Karpas-422 (cell line): ENCODE results near the gene DENND4C. TPM values are rescaled to one million over a fixed set of nuclear protein-coding genes. Genes with fewer than 3 reads are reported as not detected.

ENCODE experiments used
- DNase-seq: peaks from one replicate; pipeline ENCODE4 v3.0.0-alpha.2; 2015
- H2AFZ ChIP-seq: fragments of 200-600 bp; sonication (generic); 2 replicates; pipeline ENCODE4 v1.6.1; 2014; ENCODE audit warnings: antibody characterized with exemption, low read length, mixed read lengths
- H3K27ac ChIP-seq: fragments of 200-600 bp; sonication (generic); 2 replicates; pipeline ENCODE4 v1.5.1; 2014; ENCODE audit warnings: mild to moderate bottlenecking, low read length, moderate library complexity
- H3K27me3 ChIP-seq: fragments of 200-600 bp; sonication (generic); 2 replicates; pipeline ENCODE4 v1.6.1; 2014; ENCODE audit warnings: low read length, mixed read lengths
- H3K36me3 ChIP-seq: fragments of 200-600 bp; sonication (generic); 2 replicates; pipeline ENCODE4 v1.6.1; 2014; ENCODE audit warnings: low read length, mixed read lengths; ENCODE audit not compliant: insufficient read depth
- H3K4me1 ChIP-seq: fragments of 200-600 bp; sonication (generic); 2 replicates; pipeline ENCODE4 v1.6.1; 2014; ENCODE audit warnings: mild to moderate bottlenecking, low read length, mixed read lengths
- H3K4me2 ChIP-seq: fragments of 200-600 bp; sonication (generic); 2 replicates; pipeline ENCODE4 v1.6.1; 2014; ENCODE audit warnings: low read length, low read depth, mild to moderate bottlenecking; ENCODE audit not compliant: poor library complexity, severe bottlenecking
- H3K4me3 ChIP-seq: fragments of 200-600 bp; sonication (generic); 2 replicates; pipeline ENCODE4 v1.5.1; 2014; ENCODE audit warnings: mild to moderate bottlenecking, antibody characterized with exemption, low read length, mixed read lengths
- H3K79me2 ChIP-seq: fragments of 200-600 bp; sonication (generic); 2 replicates; pipeline ENCODE4 v1.6.1; 2014; ENCODE audit warnings: mild to moderate bottlenecking, low read length, mixed read lengths
- H3K9ac ChIP-seq: fragments of 200-600 bp; sonication (generic); 2 replicates; pipeline ENCODE4 v1.6.0; 2014; ENCODE audit warnings: low read length
- H3K9me2 ChIP-seq: fragments of 200-600 bp; sonication (generic), shearing (Covaris generic); replicated peaks from 2 replicates; pipeline ENCODE4 v1.6.0; 2014; ENCODE audit warnings: mild to moderate bottlenecking, low read length, moderate library complexity; ENCODE audit not compliant: insufficient read depth
- H3K9me3 ChIP-seq: fragments of 300-700, 200-600 bp; sonication (generic); 2 replicates; pipeline ENCODE4 v1.6.1; 2014; ENCODE audit warnings: low read length, mixed read lengths
- H4K20me1 ChIP-seq: fragments of 200-600 bp; sonication (generic); 2 replicates; pipeline ENCODE4 v1.6.1; 2014; ENCODE audit warnings: mild to moderate bottlenecking, antibody characterized with exemption, low read length, low read depth; ENCODE audit not compliant: insufficient read depth
- total RNA-seq: library from RNA; depleted of rRNA; stranded (reverse); fragments of >200 nt; shearing (Covaris generic); gene quantifications from 2 replicates; pipeline ENCODE4 v1.2.3, GENCODE V29; 2014; ENCODE audit warnings: low replicate concordance

DENND4C gene
- total RNA-seq, 1 experiment from 2014 or later = 42.8 TPM

DNA sequence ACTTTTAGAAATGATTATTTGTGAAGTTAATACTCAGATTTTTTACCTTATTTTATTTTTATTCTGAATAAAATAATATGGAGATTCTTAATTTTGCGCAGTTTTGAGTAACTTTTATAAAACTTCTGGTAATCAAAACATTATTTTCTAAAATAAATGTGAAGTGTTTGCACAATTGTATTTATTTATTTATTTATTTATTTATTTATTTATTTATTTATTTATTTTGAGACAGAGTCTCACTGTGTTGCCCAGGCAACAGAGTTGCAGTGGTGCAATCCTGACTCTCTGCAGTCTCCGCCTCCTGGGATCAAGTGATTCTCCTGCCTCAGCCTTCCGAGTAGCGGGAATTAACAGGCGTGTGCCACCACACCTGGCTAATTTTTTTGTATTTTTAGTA, 76.1 kb downstream of the DENND4C start:
- no peak for DNase-seq
- H3K79me2 ChIP-seq = peaks cover 17% of the 10 kb centered on the region; the same call in 1 of the 2 replicates
- H3K27ac ChIP-seq = no peak overlapping the region
- H3K4me1 ChIP-seq = no peaks in the 10 kb centered on the region
- no peaks in the 10 kb centered on the region for H3K9me2 ChIP-seq
- H3K9me3 ChIP-seq = no peaks in the 10 kb centered on the region
- no peaks in the 10 kb centered on the region; the same call in 1 of the 2 replicates for H3K36me3 ChIP-seq
- H3K4me3 ChIP-seq = no peak overlapping the region
- H3K27me3 ChIP-seq = no peaks in the 10 kb centered on the region
- H2AFZ ChIP-seq = no peak overlapping the region
- H4K20me1 ChIP-seq = no peaks in the 10 kb centered on the region
- H3K4me2 ChIP-seq = no peak overlapping the region
- H3K9ac ChIP-seq = no peak overlapping the region

DNA sequence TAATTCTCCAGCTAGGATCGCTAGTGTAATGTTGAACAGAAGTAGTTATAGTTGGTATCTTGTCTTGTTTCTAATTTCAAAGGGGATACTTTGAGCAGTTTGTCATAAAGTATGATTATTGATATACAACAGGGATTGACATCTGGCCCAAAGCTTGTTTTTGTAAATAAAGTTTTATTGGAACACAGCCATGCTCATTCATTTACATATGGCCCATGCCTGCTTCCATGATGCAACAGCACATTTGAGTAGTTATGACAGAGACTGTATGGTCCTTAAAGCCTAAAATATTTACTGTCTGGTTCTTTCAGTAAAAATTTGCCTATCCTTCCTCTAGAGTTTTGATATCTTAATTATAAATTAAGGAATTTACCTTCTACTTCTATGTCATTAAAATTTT, 79.8 kb downstream of the DENND4C start:
- Histone ChIP-seq H3K9me3 (no peaks in the 10 kb centered on the region), H3K36me3 (no peaks in the 10 kb centered on the region), H3K27me3 (no peaks in the 10 kb centered on the region), H3K4me1 (no peaks in the 10 kb centered on the region), H3K79me2 (peaks cover 19% of the 10 kb centered on the region; the same call in 1 of the 2 replicates), H2AFZ (no peak overlapping the region), H4K20me1 (no peaks in the 10 kb centered on the region), H3K9ac (no peak overlapping the region), H3K4me3 (no peak overlapping the region), H3K27ac (no peak overlapping the region), H3K9me2 (no peaks in the 10 kb centered on the region), H3K4me2 (no peak overlapping the region)
- DNase-seq = no peak

- no peak overlapping the region for H3K9ac ChIP-seq
- H3K9me2 ChIP-seq = no peaks in the 10 kb centered on the region
- no peaks in the 10 kb centered on the region for H4K20me1 ChIP-seq
- H3K27ac ChIP-seq = no peak overlapping the region
- no peaks in the 10 kb centered on the region for H3K27me3 ChIP-seq
- H3K36me3 ChIP-seq = peaks cover 4% of the 10 kb centered on the region; the same call in 1 of the 2 replicates
- H3K4me2 ChIP-seq = no peak overlapping the region
- peaks cover 13% of the 10 kb centered on the region; the same call in 1 of the 2 replicates for H3K79me2 ChIP-seq
- no peaks in the 10 kb centered on the region for H3K4me1 ChIP-seq
- H3K4me3 ChIP-seq = no peak overlapping the region
- no peak for DNase-seq
- H2AFZ ChIP-seq = no peak overlapping the region
- no peaks in the 10 kb centered on the region for H3K9me3 ChIP-seq
Observed at GRCh38 chr9:19313573-19313972, 83.1 kb downstream of the DENND4C start.

DNA sequence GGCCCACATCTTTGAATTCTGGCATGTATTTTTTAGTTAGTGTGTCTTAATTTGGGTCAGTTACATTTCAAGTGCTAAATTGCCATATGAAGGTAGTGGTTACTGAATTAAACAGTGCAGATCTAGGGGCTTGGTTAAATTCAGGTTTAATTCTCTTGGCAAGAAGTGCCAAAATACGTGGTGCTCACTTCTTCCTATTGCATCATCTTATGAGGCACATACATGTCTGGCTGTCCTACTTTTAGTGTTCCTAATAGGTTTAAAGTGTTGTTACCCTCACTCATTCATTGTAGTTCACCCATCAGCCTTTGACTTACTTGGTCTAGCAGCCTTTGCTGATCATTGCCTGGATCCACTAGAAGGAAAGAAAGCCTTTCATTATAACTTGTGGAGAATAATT, 90.0 kb downstream of the DENND4C start:
- no peaks in the 10 kb centered on the region for H3K79me2 ChIP-seq
- H3K36me3 ChIP-seq = peaks cover 4% of the 10 kb centered on the region; the same call in 1 of the 2 replicates
- no peaks in the 10 kb centered on the region for H3K27me3 ChIP-seq
- H4K20me1 ChIP-seq = no peaks in the 10 kb centered on the region
- H3K4me2 ChIP-seq = no peak overlapping the region
- H3K9me2 ChIP-seq = no peaks in the 10 kb centered on the region
- no peaks in the 10 kb centered on the region for H3K9me3 ChIP-seq
- H3K4me3 ChIP-seq = no peak overlapping the region
- no peak overlapping the region for H3K9ac ChIP-seq
- no peak overlapping the region for H2AFZ ChIP-seq
- H3K4me1 ChIP-seq = no peaks in the 10 kb centered on the region
- no peak for DNase-seq
- no peak overlapping the region for H3K27ac ChIP-seq

- Histone ChIP-seq H3K36me3 (peaks cover 13% of the 10 kb centered on the region), H3K4me2 (no peak overlapping the region), H3K9me2 (no peaks in the 10 kb centered on the region), H3K4me1 (no peaks in the 10 kb centered on the region), H2AFZ (no peak overlapping the region), H3K27me3 (no peaks in the 10 kb centered on the region), H3K4me3 (no peak overlapping the region), H3K27ac (no peak overlapping the region), H4K20me1 (no peaks in the 10 kb centered on the region), H3K9me3 (no peaks in the 10 kb centered on the region), H3K9ac (no peak overlapping the region), H3K79me2 (0 out of 2 replicates have a peak, but pooled peaks cover 2% of the 10 kb centered on the region)
- no peak for DNase-seq
Observed at GRCh38 chr9:19331877-19332276, 101.4 kb downstream of the DENND4C start.

DNA sequence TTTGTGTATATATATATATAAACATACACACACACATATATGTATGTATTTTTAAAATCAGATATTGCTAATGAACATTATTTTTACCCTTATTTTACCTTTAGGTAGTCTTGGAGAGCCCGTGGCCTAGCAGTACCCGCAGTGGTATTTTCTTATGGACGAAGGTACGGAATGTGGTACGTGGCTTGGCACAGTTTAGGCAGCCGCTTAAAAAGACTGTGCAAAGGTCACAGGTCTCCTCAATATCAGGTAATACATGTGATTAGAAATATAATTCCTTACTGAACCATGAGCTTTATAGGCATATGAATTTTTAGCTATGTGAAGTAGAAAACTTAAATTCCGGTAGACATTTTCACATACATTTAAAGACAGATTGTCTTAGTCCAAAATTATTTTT, 105.7 kb downstream of the DENND4C start:
- H3K4me1 ChIP-seq = no peaks in the 10 kb centered on the region
- H2AFZ ChIP-seq = no peak overlapping the region
- peaks cover 4% of the 10 kb centered on the region; the same call in 1 of the 2 replicates for H3K36me3 ChIP-seq
- H3K9me3 ChIP-seq = no peaks in the 10 kb centered on the region
- no peaks in the 10 kb centered on the region for H3K9me2 ChIP-seq
- H3K4me2 ChIP-seq = no peak overlapping the region
- H3K27me3 ChIP-seq = no peaks in the 10 kb centered on the region
- H3K4me3 ChIP-seq = no peak overlapping the region
- no peaks in the 10 kb centered on the region for H4K20me1 ChIP-seq
- H3K27ac ChIP-seq = no peak overlapping the region
- no peak for DNase-seq
- H3K79me2 ChIP-seq = 0 out of 2 replicates have a peak, but pooled peaks cover 2% of the 10 kb centered on the region
- no peak overlapping the region for H3K9ac ChIP-seq

DNA sequence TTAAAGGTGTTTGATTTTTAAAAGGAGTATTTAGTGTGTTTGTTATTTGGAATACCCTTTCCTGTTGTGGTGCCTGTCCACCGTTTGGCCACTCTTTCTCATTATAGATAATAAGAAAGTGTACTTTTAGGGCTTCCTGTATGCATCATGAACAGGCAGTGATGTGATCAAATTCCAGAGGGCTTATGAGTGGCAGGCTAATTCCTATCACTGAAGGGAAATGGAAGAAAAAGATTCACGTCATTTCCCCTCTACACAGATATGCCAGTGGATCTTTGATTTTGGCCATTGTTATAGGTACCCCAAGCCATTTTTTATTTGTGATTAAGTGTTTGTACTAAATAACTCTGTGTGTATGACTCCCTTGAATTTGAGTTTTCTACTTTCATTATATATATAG, 112.5 kb downstream of the DENND4C start:
- peaks cover 10% of the 10 kb centered on the region for H3K4me1 ChIP-seq
- DNase-seq = no peak
- no peak overlapping the region for H3K27ac ChIP-seq
- H3K79me2 ChIP-seq = no peaks in the 10 kb centered on the region
- H3K27me3 ChIP-seq = no peaks in the 10 kb centered on the region
- H3K36me3 ChIP-seq = peaks cover 13% of the 10 kb centered on the region; the same call in 1 of the 2 replicates
- H2AFZ ChIP-seq = no peak overlapping the region
- H3K4me3 ChIP-seq = no peak overlapping the region
- H3K9me2 ChIP-seq = no peaks in the 10 kb centered on the region
- H4K20me1 ChIP-seq = no peaks in the 10 kb centered on the region
- H3K9ac ChIP-seq = no peak overlapping the region
- no peaks in the 10 kb centered on the region for H3K9me3 ChIP-seq
- H3K4me2 ChIP-seq = no peak overlapping the region

GRCh38 chr9:19358701-19359100, 128.2 kb downstream of the DENND4C start:
- no peak overlapping the region for H2AFZ ChIP-seq
- H3K27ac ChIP-seq = no peak overlapping the region
- no peak overlapping the region for H3K4me2 ChIP-seq
- H3K4me3 ChIP-seq = no peak overlapping the region
- H3K27me3 ChIP-seq = no peaks in the 10 kb centered on the region
- no peaks in the 10 kb centered on the region for H3K4me1 ChIP-seq
- no peak for DNase-seq
- H3K9me3 ChIP-seq = no peaks in the 10 kb centered on the region
- H3K9me2 ChIP-seq = no peaks in the 10 kb centered on the region
- no peaks in the 10 kb centered on the region for H4K20me1 ChIP-seq
- no peak overlapping the region for H3K9ac ChIP-seq
- peaks cover 25% of the 10 kb centered on the region for H3K36me3 ChIP-seq
- H3K79me2 ChIP-seq = no peaks in the 10 kb centered on the region

- Histone ChIP-seq H4K20me1 (no peaks in the 10 kb centered on the region), H3K9me2 (no peaks in the 10 kb centered on the region), H3K4me1 (peaks cover 19% of the 10 kb centered on the region), H3K27me3 (no peaks in the 10 kb centered on the region), H2AFZ (no peak overlapping the region), H3K4me3 (no peak overlapping the region), H3K79me2 (no peaks in the 10 kb centered on the region), H3K4me2 (no peak overlapping the region), H3K36me3 (peaks cover 13% of the 10 kb centered on the region), H3K9me3 (no peaks in the 10 kb centered on the region), H3K9ac (no peak overlapping the region), H3K27ac (no peak overlapping the region)
- no peak for DNase-seq
Observed at GRCh38 chr9:19369107-19369506, 138.6 kb downstream of the DENND4C start.
